ENCODE data around the gene NUMBL.

GRCh38 chr19:40739030-40739839 is 48.8 kb upstream of the NUMBL start:
- TF ChIP-seq POLR2AphosphoS5 (IDR thresholded peaks at IDR 0.05; ENCODE audit: borderline replicate concordance, low read depth, low read length) (no peak), EZH2 (IDR thresholded peaks at IDR 0.05) (no peak), FOXP2 (optimal IDR thresholded peaks at IDR 0.05; ENCODE audit: control extremely low read depth, extremely low read length, insufficient read depth) (no peak)
